ENCODE data around the gene ZNF684. TPM values are rescaled to one million over a fixed set of nuclear protein-coding genes. Genes with fewer than 3 reads are reported as not detected.

The ZNF684 gene
- total RNA-seq, 1 experiment from 2014 or later, result 5.3 TPM

GRCh38 chr1:40563266-40563665 lies 31.8 kb downstream of the ZNF684 start:
- POLR2A ChIA-PET, result interaction anchor here (0.7 kb wide), 1 partner anchor 32 kb away, joined by 4 read pairs; the partner anchor contains the start of gene ZNF684
- CTCF ChIA-PET, result no interaction called here
- no peak overlapping the region for H3K27ac ChIP-seq (ENCODE audit: low read depth, low read length)
- H3K36me3 ChIP-seq (ENCODE audit: control insufficient read depth in 1 of 2, insufficient read depth in 2 of 2, low read length in 2 of 2), result no peaks in the 10 kb centered on the region
- no peaks in the 10 kb centered on the region; the same call in 1 of the 2 replicates for H3K9me2 ChIP-seq (ENCODE audit: insufficient read depth)
- TF ChIP-seq FOSL1 (IDR thresholded peaks at IDR 0.05; ENCODE audit: low read depth), result no peak
- no peak for TF ChIP-seq TCF7L2 (IDR thresholded peaks at IDR 0.05; ENCODE audit: borderline replicate concordance, extremely low read depth, insufficient read depth, insufficient read length)
- TF ChIP-seq ZFX (IDR thresholded peaks at IDR 0.05), result no peak
- no peak for TF ChIP-seq EGR1 (IDR thresholded peaks at IDR 0.05; ENCODE audit: low read depth)
- no peak for TF ChIP-seq ZBTB33 (IDR thresholded peaks at IDR 0.05; ENCODE audit: extremely low read depth, insufficient replicate concordance, low read length)
- TF ChIP-seq REST (IDR thresholded peaks at IDR 0.05; ENCODE audit: low read depth), result no peak
- no peak for TF ChIP-seq MAX (IDR thresholded peaks at IDR 0.05)
- no peak for TF ChIP-seq SP1 (IDR thresholded peaks at IDR 0.05; ENCODE audit: low read depth)
- no peak for TF ChIP-seq EZH2phosphoT487 (IDR thresholded peaks at IDR 0.05; ENCODE audit: borderline replicate concordance)
- no peak for TF ChIP-seq SIN3A (IDR thresholded peaks at IDR 0.05; ENCODE audit: low read depth)
- no peak for TF ChIP-seq CBX3 (IDR thresholded peaks at IDR 0.05; ENCODE audit: low read depth)
- TF ChIP-seq CEBPB (IDR thresholded peaks at IDR 0.05; ENCODE audit: low read depth), result no peak
- no peak for TF ChIP-seq POLR2A (IDR thresholded peaks at IDR 0.05; ENCODE audit: borderline replicate concordance, extremely low read depth, insufficient read depth, insufficient read length)
- TF ChIP-seq ELF1 (IDR thresholded peaks at IDR 0.05; ENCODE audit: borderline replicate concordance, low read depth), result no peak
- no peak for TF ChIP-seq RAD21 (IDR thresholded peaks at IDR 0.05; ENCODE audit: low read depth)
- TF ChIP-seq EZH2 (IDR thresholded peaks at IDR 0.05), result no peak
- no peak for TF ChIP-seq CTCF (IDR thresholded peaks at IDR 0.05 in 2 of 3, conservative IDR thresholded peaks at IDR 0.05 in 1 of 3; ENCODE audit: borderline replicate concordance in 1 of 3, insufficient read depth in 1 of 3, low read depth in 2 of 3, low read length in 2 of 3)
- TF ChIP-seq ZNF274 (IDR thresholded peaks at IDR 0.05; ENCODE audit: low read depth, low read length), result no peak
- no peaks in the 10 kb centered on the region for H3K9me3 ChIP-seq (ENCODE audit: control insufficient read depth in 1 of 2, insufficient read depth in 1 of 2, low read depth in 1 of 2, low read length in 2 of 2)
- H3K4me3 ChIP-seq (replicated peaks in 1 of 2; ENCODE audit: low read depth in 1 of 2, low read length in 2 of 2), result no peak overlapping the region
- no peaks in the 10 kb centered on the region for H4K20me1 ChIP-seq (ENCODE audit: insufficient read depth)
- no peak for DNase-seq (ENCODE audit: low read depth, low spot score)
- BruUV-seq (replicated peaks), result no TSS peak
- no peak overlapping the region for H3K4me2 ChIP-seq (ENCODE audit: low read length)
- no peak for ATAC-seq
- RAD21 ChIA-PET (ENCODE audit: low non-redundant PET in 1 of 2, low total read pairs in 2 of 2, uncharacterized antibody in 2 of 2, unreplicated experiment in 2 of 2), result no interaction called here
- H3K9ac ChIP-seq (ENCODE audit: low read length), result no peak overlapping the region
- H3K4me1 ChIP-seq (ENCODE audit: control insufficient read depth in 1 of 2, insufficient read depth in 2 of 2, low read length in 2 of 2), result no peaks in the 10 kb centered on the region
- no peaks in the 10 kb centered on the region for H3K79me2 ChIP-seq (ENCODE audit: insufficient read depth, low read length)
- intact Hi-C loops (cut with micrococcal nuclease), result no loop called here
- no peaks in the 10 kb centered on the region for H3K27me3 ChIP-seq (ENCODE audit: insufficient read depth, low read length)
- no peak overlapping the region for H2AFZ ChIP-seq (ENCODE audit: low read depth, low read length, poor library complexity, severe bottlenecking)

Measured in HCT116 (cell line).